ENCODE data around the gene PDZD2.

DNA sequence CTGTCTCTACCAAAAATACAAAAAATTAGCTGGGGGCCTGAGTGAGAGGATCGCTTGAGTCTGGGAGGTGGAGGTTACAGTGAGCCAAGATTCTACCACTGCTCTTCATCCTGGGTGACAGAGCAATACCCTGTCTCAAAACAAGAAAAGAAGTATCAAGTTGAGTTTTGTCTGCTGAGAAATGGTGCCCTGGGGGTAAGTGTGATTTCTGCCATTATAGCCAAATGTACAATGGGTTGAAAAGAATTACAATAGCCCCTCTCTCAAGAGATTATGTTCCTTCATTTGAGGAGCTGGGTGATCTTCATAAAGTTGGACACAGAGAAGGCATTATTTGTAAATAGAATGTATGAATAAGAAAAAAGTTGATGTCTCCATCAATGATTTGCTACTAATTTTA is 345.8 kb downstream of the PDZD2 start:
- no peak for TF ChIP-seq POLR2A (IDR thresholded peaks at IDR 0.05; ENCODE audit: low read length)
- no peak for TF ChIP-seq GATA1 (IDR thresholded peaks at IDR 0.05; ENCODE audit: low read depth, low read length)
